ENCODE data around the gene KRT40. TPM values are rescaled to one million over a fixed set of nuclear protein-coding genes. Genes with fewer than 3 reads are reported as not detected.
A peak's percentile ranks its signal among the peaks of the same experiment; 100 is the strongest.

KRT40 gene
- total RNA-seq, 1 donor from 2014 or later = not detected

DNA sequence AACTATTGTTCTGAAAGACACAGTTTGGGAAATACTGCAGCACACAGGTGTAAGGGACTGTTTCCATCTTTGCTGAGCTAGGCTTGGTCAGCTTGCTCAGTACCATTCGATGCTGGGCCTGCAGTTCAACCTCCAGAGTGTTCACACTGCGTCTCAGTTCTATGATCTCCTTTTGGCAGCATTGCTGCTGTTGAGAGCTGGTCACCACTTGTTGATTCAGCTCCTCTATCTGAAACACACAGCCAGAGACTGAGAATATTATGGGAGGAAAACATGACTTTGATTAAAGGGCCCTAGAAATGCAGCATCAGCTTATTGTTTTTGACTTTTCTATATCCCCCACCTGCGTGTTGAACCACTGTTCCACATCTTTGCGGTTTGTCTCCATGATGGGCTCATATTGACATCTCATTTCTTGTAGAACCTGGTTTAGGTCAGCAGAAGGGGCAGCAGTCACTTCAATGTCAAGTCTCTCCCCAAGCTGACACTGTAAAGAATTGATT, 22.0 kb downstream of the KRT40 start:
- peaks cover 49% of the 10 kb centered on the region for H3K27me3 ChIP-seq (ENCODE audit: low read depth)
- no peak for DNase-seq
- no peaks in the 10 kb centered on the region for H3K9me3 ChIP-seq (replicated peaks)
- H3K27ac ChIP-seq (replicated peaks) = no peak overlapping the region
- intact Hi-C loops (cut with micrococcal nuclease) = no loop called here
- H3K36me3 ChIP-seq = no peaks in the 10 kb centered on the region
- H3K4me1 ChIP-seq = no peaks in the 10 kb centered on the region
- H3K4me3 ChIP-seq = no peak overlapping the region
- TF ChIP-seq, protein P1, sequence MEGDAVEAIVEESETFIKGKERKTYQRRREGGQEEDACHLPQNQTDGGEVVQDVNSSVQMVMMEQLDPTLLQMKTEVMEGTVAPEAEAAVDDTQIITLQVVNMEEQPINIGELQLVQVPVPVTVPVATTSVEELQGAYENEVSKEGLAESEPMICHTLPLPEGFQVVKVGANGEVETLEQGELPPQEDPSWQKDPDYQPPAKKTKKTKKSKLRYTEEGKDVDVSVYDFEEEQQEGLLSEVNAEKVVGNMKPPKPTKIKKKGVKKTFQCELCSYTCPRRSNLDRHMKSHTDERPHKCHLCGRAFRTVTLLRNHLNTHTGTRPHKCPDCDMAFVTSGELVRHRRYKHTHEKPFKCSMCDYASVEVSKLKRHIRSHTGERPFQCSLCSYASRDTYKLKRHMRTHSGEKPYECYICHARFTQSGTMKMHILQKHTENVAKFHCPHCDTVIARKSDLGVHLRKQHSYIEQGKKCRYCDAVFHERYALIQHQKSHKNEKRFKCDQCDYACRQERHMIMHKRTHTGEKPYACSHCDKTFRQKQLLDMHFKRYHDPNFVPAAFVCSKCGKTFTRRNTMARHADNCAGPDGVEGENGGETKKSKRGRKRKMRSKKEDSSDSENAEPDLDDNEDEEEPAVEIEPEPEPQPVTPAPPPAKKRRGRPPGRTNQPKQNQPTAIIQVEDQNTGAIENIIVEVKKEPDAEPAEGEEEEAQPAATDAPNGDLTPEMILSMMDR (IDR thresholded peaks at IDR 0.05; ENCODE audit: borderline replicate concordance) = no peak

DNA sequence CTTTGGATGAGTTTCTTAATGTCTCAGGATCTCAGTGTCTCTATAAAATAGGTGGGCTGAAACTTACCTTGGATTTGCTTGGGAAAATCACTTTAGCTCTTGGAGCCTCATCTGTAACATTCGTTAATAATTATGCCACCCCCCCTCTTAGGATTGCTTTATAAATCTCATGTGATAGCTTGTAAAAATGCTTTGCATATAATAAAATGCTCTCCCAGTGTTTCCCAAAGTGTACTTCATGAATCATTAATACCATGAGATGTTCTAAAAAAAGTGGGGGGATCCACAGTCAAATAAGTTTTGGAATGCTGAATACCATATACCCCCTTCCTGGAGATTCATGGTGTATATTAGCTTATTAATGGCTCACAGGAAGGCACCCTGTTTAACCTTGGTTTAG, 22.5 kb downstream of the KRT40 start:
- no peak for DNase-seq
- Histone ChIP-seq H3K4me3 (no peak overlapping the region), H3K27ac (replicated peaks) (no peak overlapping the region), H3K9me3 (replicated peaks) (no peaks in the 10 kb centered on the region), H3K36me3 (no peaks in the 10 kb centered on the region), H3K4me1 (no peaks in the 10 kb centered on the region), H3K27me3 (ENCODE audit: low read depth) (peaks cover 49% of the 10 kb centered on the region)
- intact Hi-C loops (cut with micrococcal nuclease) = no loop called here
- TF ChIP-seq, protein P1 (IDR thresholded peaks at IDR 0.05; ENCODE audit: borderline replicate concordance) = no peak

DNA sequence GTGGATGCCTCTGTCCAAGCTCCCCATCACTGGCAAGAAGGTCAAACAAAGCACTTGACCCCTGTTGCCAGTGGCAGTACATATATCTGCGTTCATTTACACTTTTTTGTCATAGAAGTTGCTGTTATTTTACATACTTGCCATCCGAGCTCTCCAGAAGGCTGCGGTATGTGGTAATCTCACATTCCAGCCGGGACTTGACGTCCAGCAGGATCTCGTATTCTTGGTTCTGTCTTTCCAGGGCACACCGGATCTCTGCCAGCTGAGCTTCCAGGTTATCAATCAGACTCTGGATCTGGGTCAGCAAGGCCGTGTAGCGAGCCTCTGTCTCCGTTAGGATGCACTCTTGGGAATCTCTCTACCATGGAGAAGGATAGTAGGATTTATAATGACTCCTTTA, 24.0 kb downstream of the KRT40 start:
- no peak for DNase-seq
- TF ChIP-seq, protein P1 (IDR thresholded peaks at IDR 0.05; ENCODE audit: borderline replicate concordance) = no peak
- H3K4me3 ChIP-seq = peak overlapping the region; percentile 1

DNA sequence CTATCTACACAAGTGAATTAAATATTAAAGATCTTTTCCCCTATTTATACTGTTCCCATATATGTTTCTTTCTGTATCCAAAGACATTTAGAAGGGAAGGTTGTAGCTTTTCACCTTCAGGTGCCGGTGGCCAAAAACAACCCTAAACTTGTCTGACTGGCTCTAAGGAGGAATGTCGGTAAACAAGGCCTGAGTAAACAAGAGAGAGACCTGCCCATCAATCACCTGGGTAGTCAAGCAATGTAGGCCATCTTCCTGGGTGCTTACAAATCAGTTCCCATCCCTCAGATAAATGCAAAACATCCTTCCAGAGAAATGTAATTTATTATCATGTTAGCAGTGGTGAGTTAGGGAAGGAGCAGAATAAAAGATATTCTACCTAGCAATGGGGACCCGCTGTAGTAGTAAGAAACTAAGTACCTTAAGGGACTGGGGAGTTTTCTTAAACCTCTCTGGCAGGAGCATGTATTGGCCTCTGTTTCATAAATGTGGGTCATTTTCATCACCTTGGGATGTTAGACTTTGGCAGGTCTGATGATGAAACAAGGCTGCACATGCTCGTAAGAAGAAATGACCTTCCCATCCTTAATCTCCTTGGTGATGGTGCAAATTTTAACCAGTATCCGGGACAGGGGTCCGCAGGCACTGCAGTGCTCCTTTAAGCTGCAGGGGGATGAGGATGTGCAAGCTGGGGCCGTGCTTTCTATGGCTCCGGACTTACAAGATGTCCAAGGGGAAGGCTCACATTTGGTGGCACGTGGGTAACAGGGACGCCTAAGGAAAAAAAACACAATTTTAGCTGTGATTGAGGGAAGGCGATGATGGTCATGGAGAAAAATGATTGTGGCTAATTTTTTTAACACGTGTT, 25.8 kb downstream of the KRT40 start:
- TF ChIP-seq, protein P1 (IDR thresholded peaks at IDR 0.05; ENCODE audit: borderline replicate concordance) = no peak

More for the DNA sequence above, 24.0 kb downstream of the KRT40 start:
- Histone ChIP-seq H3K4me1 (no peaks in the 10 kb centered on the region), H3K27me3 (ENCODE audit: low read depth) (peaks cover 56% of the 10 kb centered on the region), H3K36me3 (no peaks in the 10 kb centered on the region), H3K27ac (replicated peaks) (no peak overlapping the region), H3K9me3 (replicated peaks) (no peaks in the 10 kb centered on the region)
- intact Hi-C loops (cut with micrococcal nuclease) = no loop called here

DNA sequence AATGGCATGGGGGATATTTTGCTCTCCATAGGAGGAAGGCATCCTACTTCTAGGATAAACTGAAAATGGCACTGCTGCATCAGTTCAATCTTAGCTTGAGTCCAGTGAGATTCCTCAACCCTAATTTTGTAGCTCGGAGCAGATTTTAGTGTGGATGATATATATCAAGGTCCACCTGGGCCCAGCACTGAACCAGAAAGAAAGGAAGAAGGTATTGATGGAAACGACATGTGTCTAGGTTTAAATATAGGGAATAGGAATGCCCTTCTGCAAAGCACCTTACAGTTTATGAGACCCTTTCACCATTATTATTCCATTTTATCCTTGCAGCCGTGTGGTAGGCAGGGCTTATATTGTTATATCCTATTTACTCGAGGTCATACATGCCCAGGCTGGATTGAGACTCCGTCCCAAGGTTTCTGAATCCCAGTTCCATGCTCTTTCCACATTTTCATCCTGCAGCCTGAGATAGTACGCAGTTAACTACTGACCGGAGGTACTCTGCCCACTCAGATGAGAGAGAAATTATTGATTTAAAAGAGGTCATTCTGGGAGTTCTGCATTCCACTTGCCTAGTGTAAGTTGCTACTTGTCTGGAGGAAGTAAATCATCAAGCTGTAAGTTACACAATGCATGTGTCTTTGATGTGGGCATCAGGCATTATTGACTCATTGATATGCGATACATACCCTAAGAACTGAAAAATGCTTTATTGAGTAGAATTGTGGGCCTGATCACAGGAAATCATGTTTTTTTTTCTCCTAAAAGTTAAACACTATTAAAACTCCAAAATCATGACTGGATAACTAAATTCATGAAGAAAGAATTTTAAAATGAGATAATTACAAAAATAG, 27.5 kb downstream of the KRT40 start:
- TF ChIP-seq, protein P1 (IDR thresholded peaks at IDR 0.05; ENCODE audit: borderline replicate concordance) = no peak
- Histone ChIP-seq H3K27ac (replicated peaks) (no peak overlapping the region), H3K9me3 (replicated peaks) (no peaks in the 10 kb centered on the region), H3K36me3 (no peaks in the 10 kb centered on the region), H3K4me3 (no peak overlapping the region), H3K27me3 (ENCODE audit: low read depth) (peaks cover 71% of the 10 kb centered on the region), H3K4me1 (no peaks in the 10 kb centered on the region)
- DNase-seq = no peak
- intact Hi-C loops (cut with micrococcal nuclease) = no loop called here

More for the DNA sequence above, 25.8 kb downstream of the KRT40 start:
- DNase-seq = no peak
- Histone ChIP-seq H3K4me1 (no peaks in the 10 kb centered on the region), H3K27ac (replicated peaks) (no peak overlapping the region), H3K9me3 (replicated peaks) (no peaks in the 10 kb centered on the region), H3K27me3 (ENCODE audit: low read depth) (peaks cover 68% of the 10 kb centered on the region), H3K4me3 (no peak overlapping the region), H3K36me3 (no peaks in the 10 kb centered on the region)
- intact Hi-C loops (cut with micrococcal nuclease) = no loop called here
